OCI-LY7 (cell line): Measurements from ENCODE around the gene ALK. TPM values are rescaled to one million over a fixed set of nuclear protein-coding genes. Genes with fewer than 3 reads are reported as not detected.

Experiments used
- BruUV-seq: library from RNA; stranded (reverse); fragments of 400-500 nt; replicated peaks from 2 replicates; lab custom pipeline; 2021; lab: Mats Ljungman, UMichigan
- CTCF ChIA-PET: fragments of 300-600 bp; sonication (Branson Sonifier 250); formaldehyde crosslinking; loops from one replicate; lab custom pipeline; 2022; ENCODE audit warnings: antibody characterized with exemption; ENCODE audit not compliant: unreplicated experiment; lab: Charles Lee
- POLR2A ChIA-PET: fragments of 300-600 bp; sonication (Branson Sonifier 250); formaldehyde crosslinking; loops from one replicate; lab custom pipeline; 2022; ENCODE audit warnings: antibody characterized with exemption; lab: Charles Lee
- DNase-seq: peaks from one replicate; pipeline ENCODE4 v3.0.0-alpha.2; 2015; ENCODE audit warnings: low spot score
- H2AFZ ChIP-seq: fragments of 200-600 bp; sonication (generic), shearing (Covaris generic); 2 replicates; pipeline ENCODE4 v1.6.1; 2014; ENCODE audit warnings: mild to moderate bottlenecking, antibody characterized with exemption, low read length, moderate library complexity
- H3K27ac ChIP-seq: fragments of 200-600 bp; sonication (generic); 2 replicates; pipeline ENCODE4 v1.5.1; 2014; ENCODE audit warnings: mixed run types, low read depth, mild to moderate bottlenecking, moderate library complexity, low read length, inconsistent platforms; ENCODE audit not compliant: poor library complexity, severe bottlenecking
- H3K36me3 ChIP-seq: fragments of 200-600 bp; sonication (generic); 2 replicates; pipeline ENCODE4 v1.6.1; 2014; ENCODE audit warnings: mild to moderate bottlenecking, antibody characterized with exemption, low read length, moderate library complexity, mixed read lengths; ENCODE audit not compliant: insufficient read depth
- H3K4me1 ChIP-seq: fragments of 200-600 bp; sonication (generic); 2 replicates; pipeline ENCODE4 v1.5.1; 2014; ENCODE audit warnings: mild to moderate bottlenecking, low read length; ENCODE audit not compliant: insufficient read depth, poor library complexity, severe bottlenecking
- H3K4me2 ChIP-seq: fragments of 200-600 bp; sonication (generic); 2 replicates; pipeline ENCODE4 v1.6.1; 2014; ENCODE audit warnings: mild to moderate bottlenecking, low read length
- H3K4me3 ChIP-seq: fragments of 200-600 bp; sonication (generic); 2 replicates; pipeline ENCODE4 v1.5.1; 2014; ENCODE audit warnings: mild to moderate bottlenecking, low read depth, low read length; ENCODE audit not compliant: poor library complexity, severe bottlenecking
- H3K79me2 ChIP-seq: fragments of 200-600 bp; sonication (generic); 2 replicates; pipeline ENCODE4 v1.6.1; 2016; ENCODE audit warnings: low read depth, mild to moderate bottlenecking, low read length, moderate library complexity, mixed read lengths; ENCODE audit not compliant: insufficient read depth
- H3K9me2 ChIP-seq: fragments of 200-600 bp; sonication (generic); 2 replicates; pipeline ENCODE4 v1.6.1; 2016; ENCODE audit warnings: mild to moderate bottlenecking, low read length, mixed read lengths; ENCODE audit not compliant: insufficient read depth
- H3K9me3 ChIP-seq: fragments of 200-600 bp; sonication (generic); 2 replicates; pipeline ENCODE4 v1.6.1; 2014; ENCODE audit warnings: mild to moderate bottlenecking, mixed run types, low read length, mixed read lengths
- H4K20me1 ChIP-seq: fragments of 200-600 bp; sonication (generic); 2 replicates; pipeline ENCODE4 v1.6.1; 2014; ENCODE audit warnings: mild to moderate bottlenecking, antibody characterized with exemption, low read length, moderate library complexity, mixed read lengths; ENCODE audit not compliant: insufficient read depth
- EZH2phosphoT487 ChIP-seq: fragments of 200-600 bp; sonication (generic); IDR thresholded peaks from 2 replicates; pipeline ENCODE4 v1.6.1; 2018; ENCODE audit warnings: low read depth, borderline replicate concordance, mild to moderate bottlenecking, mixed run types, antibody characterized with exemption, low read length, moderate library complexity, mixed read lengths
- intact Hi-C: fragments of 100-400 bp; cut with micrococcal nuclease; formaldehyde crosslinking; loops from one replicate; pipeline ENCODE4 v1.10.0; 2022; ENCODE audit not compliant: unreplicated experiment
- total RNA-seq, 2 experiments: library from RNA; depleted of rRNA in 1 of 2; stranded (reverse); fragments of >200 nt in 1 of 2; shearing (Covaris generic) in 1 of 2; gene quantifications; 2 replicates each; pipeline ENCODE4 v1.2.3, GENCODE V29; 2014 to 2022
- TF ChIP-seq, protein P1 (sequence below): fragments of 200-600 bp; sonication (generic); conservative IDR thresholded peaks from 2 replicates; pipeline ENCODE4 v1.5.1; 2014; ENCODE audit warnings: mild to moderate bottlenecking, antibody characterized with exemption, low read length, moderate library complexity, mixed read lengths

The ALK gene
- total RNA-seq, 2 experiments from 2014 or later, result 0.09 TPM; not detected in 1

DNA sequence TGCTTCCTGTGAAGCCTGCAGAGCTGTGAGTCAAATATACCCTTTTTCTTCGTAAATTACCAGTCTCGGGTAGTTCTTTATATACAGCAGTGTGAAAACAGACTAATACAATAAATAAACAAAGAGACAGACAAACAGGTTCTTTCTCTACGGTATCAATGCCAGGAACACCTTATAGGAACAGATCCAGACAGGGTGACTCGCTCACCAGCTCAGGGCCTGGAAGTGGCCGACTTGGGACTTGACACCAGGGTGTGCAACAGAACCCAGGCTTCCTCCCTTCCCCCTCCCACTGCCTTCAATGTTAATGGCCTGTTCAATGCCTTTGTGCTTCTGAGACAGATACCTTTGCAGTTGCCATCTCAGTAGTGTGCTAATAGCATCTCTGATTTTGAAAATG is 309.5 kb downstream of the ALK start:
- Histone ChIP-seq H3K4me1 (no peaks in the 10 kb centered on the region), H3K27ac (no peak overlapping the region), H3K9me3 (no peaks in the 10 kb centered on the region), H3K4me2 (no peak overlapping the region), H3K9me2 (no peaks in the 10 kb centered on the region), H2AFZ (no peak overlapping the region), H4K20me1 (no peaks in the 10 kb centered on the region), H3K4me3 (no peak overlapping the region), H3K36me3 (no peaks in the 10 kb centered on the region), H3K79me2 (no peaks in the 10 kb centered on the region)
- intact Hi-C loops, result no loop called here
- ChIA-PET CTCF (no interaction called here), POLR2A (no interaction called here)
- no TSS peak for BruUV-seq
- DNase-seq, result no peak
- no peak for TF ChIP-seq EZH2phosphoT487
- TF ChIP-seq, protein P1, sequence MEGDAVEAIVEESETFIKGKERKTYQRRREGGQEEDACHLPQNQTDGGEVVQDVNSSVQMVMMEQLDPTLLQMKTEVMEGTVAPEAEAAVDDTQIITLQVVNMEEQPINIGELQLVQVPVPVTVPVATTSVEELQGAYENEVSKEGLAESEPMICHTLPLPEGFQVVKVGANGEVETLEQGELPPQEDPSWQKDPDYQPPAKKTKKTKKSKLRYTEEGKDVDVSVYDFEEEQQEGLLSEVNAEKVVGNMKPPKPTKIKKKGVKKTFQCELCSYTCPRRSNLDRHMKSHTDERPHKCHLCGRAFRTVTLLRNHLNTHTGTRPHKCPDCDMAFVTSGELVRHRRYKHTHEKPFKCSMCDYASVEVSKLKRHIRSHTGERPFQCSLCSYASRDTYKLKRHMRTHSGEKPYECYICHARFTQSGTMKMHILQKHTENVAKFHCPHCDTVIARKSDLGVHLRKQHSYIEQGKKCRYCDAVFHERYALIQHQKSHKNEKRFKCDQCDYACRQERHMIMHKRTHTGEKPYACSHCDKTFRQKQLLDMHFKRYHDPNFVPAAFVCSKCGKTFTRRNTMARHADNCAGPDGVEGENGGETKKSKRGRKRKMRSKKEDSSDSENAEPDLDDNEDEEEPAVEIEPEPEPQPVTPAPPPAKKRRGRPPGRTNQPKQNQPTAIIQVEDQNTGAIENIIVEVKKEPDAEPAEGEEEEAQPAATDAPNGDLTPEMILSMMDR, result no peak

GRCh38 chr2:29611261-29611660 is 310.1 kb downstream of the ALK start:
- H3K9me3 ChIP-seq, result no peaks in the 10 kb centered on the region
- BruUV-seq, result no TSS peak
- no peak overlapping the region for H3K27ac ChIP-seq
- H3K4me2 ChIP-seq, result no peak overlapping the region
- H3K79me2 ChIP-seq, result no peaks in the 10 kb centered on the region
- no peaks in the 10 kb centered on the region for H3K4me1 ChIP-seq
- no peak for DNase-seq
- no peak overlapping the region for H3K4me3 ChIP-seq
- H3K36me3 ChIP-seq, result no peaks in the 10 kb centered on the region
- ChIA-PET POLR2A (no interaction called here), CTCF (no interaction called here)
- no peak for TF ChIP-seq EZH2phosphoT487
- TF ChIP-seq, protein P1, result no peak
- intact Hi-C loops, result no loop called here
- H2AFZ ChIP-seq, result no peak overlapping the region
- H4K20me1 ChIP-seq, result no peaks in the 10 kb centered on the region
- no peaks in the 10 kb centered on the region for H3K9me2 ChIP-seq

DNA sequence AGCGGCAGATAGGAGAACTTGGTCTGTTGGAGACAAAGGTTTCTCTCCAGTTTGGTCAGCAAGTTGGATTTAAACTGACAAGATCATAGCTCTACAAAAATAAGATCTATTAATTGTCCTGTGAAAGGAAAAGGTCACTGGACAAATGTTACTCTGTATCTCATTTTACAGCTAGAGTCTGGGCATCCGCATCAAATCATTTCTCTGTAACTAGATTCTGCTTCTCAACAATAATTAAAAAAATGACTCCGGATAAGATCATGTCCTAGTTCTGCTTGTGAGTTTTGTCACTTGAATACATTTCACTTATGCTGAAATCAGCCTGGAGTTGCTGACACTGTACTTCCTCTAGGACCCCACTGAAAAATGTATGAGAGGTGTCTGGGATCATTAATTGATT is 310.8 kb downstream of the ALK start:
- ChIA-PET CTCF (no interaction called here), POLR2A (no interaction called here)
- H3K36me3 ChIP-seq, result no peaks in the 10 kb centered on the region
- H3K79me2 ChIP-seq, result no peaks in the 10 kb centered on the region
- no peaks in the 10 kb centered on the region for H3K4me1 ChIP-seq
- H3K27ac ChIP-seq, result no peak overlapping the region
- H4K20me1 ChIP-seq, result no peaks in the 10 kb centered on the region
- DNase-seq, result no peak
- no peak overlapping the region for H3K4me2 ChIP-seq
- BruUV-seq, result no TSS peak
- intact Hi-C loops, result no loop called here
- no peaks in the 10 kb centered on the region for H3K9me2 ChIP-seq
- no peak for TF ChIP-seq EZH2phosphoT487
- TF ChIP-seq, protein P1, result no peak
- no peak overlapping the region for H3K4me3 ChIP-seq
- no peak overlapping the region for H2AFZ ChIP-seq
- H3K9me3 ChIP-seq, result no peaks in the 10 kb centered on the region
